ENCODE measurements around the gene FAM53A. TPM values are rescaled to one million over a fixed set of nuclear protein-coding genes. Genes with fewer than 3 reads are reported as not detected.

Gene FAM53A
- total RNA-seq, 1 donor from 2014 or later = 1.8 TPM

GRCh38 chr4:1640190-1640589 lies 43.9 kb downstream of the FAM53A start:
- peaks cover 4% of the 10 kb centered on the region for H3K27me3 Mint-ChIP-seq (ENCODE audit: unreplicated experiment)
- TF ChIP-seq CTCF (IDR thresholded peaks at IDR 0.05; ENCODE audit: unreplicated experiment) = no peak
- no peaks in the 10 kb centered on the region for H3K9me3 Mint-ChIP-seq (ENCODE audit: unreplicated experiment)
- H3K4me1 Mint-ChIP-seq (ENCODE audit: unreplicated experiment) = no peaks in the 10 kb centered on the region
- no peaks in the 10 kb centered on the region for H3K36me3 Mint-ChIP-seq (ENCODE audit: low read depth, unreplicated experiment)
- no peak for DNase-seq (ENCODE audit: low spot score)
- no peak overlapping the region for H3K4me3 Mint-ChIP-seq (ENCODE audit: unreplicated experiment)
- no peak overlapping the region for H3K27ac Mint-ChIP-seq (ENCODE audit: unreplicated experiment)

- no peaks in the 10 kb centered on the region for H3K9me3 Mint-ChIP-seq (ENCODE audit: unreplicated experiment)
- peaks cover 4% of the 10 kb centered on the region for H3K27me3 Mint-ChIP-seq (ENCODE audit: unreplicated experiment)
- TF ChIP-seq CTCF (IDR thresholded peaks at IDR 0.05; ENCODE audit: unreplicated experiment) = no peak
- no peaks in the 10 kb centered on the region for H3K4me1 Mint-ChIP-seq (ENCODE audit: unreplicated experiment)
- no peaks in the 10 kb centered on the region for H3K36me3 Mint-ChIP-seq (ENCODE audit: low read depth, unreplicated experiment)
- no peak overlapping the region for H3K4me3 Mint-ChIP-seq (ENCODE audit: unreplicated experiment)
- H3K27ac Mint-ChIP-seq (ENCODE audit: unreplicated experiment) = no peak overlapping the region
- DNase-seq (ENCODE audit: low spot score) = no peak
Observed at GRCh38 chr4:1639299-1639868, 44.7 kb downstream of the FAM53A start.

- H3K27ac Mint-ChIP-seq (ENCODE audit: unreplicated experiment) = no peak overlapping the region
- no peaks in the 10 kb centered on the region for H3K4me1 Mint-ChIP-seq (ENCODE audit: unreplicated experiment)
- no peak overlapping the region for H3K4me3 Mint-ChIP-seq (ENCODE audit: unreplicated experiment)
- H3K36me3 Mint-ChIP-seq (ENCODE audit: low read depth, unreplicated experiment) = no peaks in the 10 kb centered on the region
- no peak for DNase-seq (ENCODE audit: low spot score)
- peaks cover 4% of the 10 kb centered on the region for H3K27me3 Mint-ChIP-seq (ENCODE audit: unreplicated experiment)
- TF ChIP-seq CTCF (IDR thresholded peaks at IDR 0.05; ENCODE audit: unreplicated experiment) = no peak
- no peaks in the 10 kb centered on the region for H3K9me3 Mint-ChIP-seq (ENCODE audit: unreplicated experiment)
Observed at GRCh38 chr4:1638873-1639272, 45.2 kb downstream of the FAM53A start.

- DNase-seq (ENCODE audit: low spot score) = no peak
- H3K4me1 Mint-ChIP-seq (ENCODE audit: unreplicated experiment) = no peaks in the 10 kb centered on the region
- TF ChIP-seq CTCF (IDR thresholded peaks at IDR 0.05; ENCODE audit: unreplicated experiment) = no peak
- H3K36me3 Mint-ChIP-seq (ENCODE audit: low read depth, unreplicated experiment) = no peaks in the 10 kb centered on the region
- H3K27me3 Mint-ChIP-seq (ENCODE audit: unreplicated experiment) = peaks cover 4% of the 10 kb centered on the region
- no peak overlapping the region for H3K4me3 Mint-ChIP-seq (ENCODE audit: unreplicated experiment)
- H3K9me3 Mint-ChIP-seq (ENCODE audit: unreplicated experiment) = no peaks in the 10 kb centered on the region
- H3K27ac Mint-ChIP-seq (ENCODE audit: unreplicated experiment) = no peak overlapping the region
Observed at GRCh38 chr4:1638272-1638598, 45.9 kb downstream of the FAM53A start.

GRCh38 chr4:1637580-1638271 lies 46.4 kb downstream of the FAM53A start:
- no peak overlapping the region for H3K4me3 Mint-ChIP-seq (ENCODE audit: unreplicated experiment)
- peaks cover 4% of the 10 kb centered on the region for H3K27me3 Mint-ChIP-seq (ENCODE audit: unreplicated experiment)
- no peak overlapping the region for H3K27ac Mint-ChIP-seq (ENCODE audit: unreplicated experiment)
- no peaks in the 10 kb centered on the region for H3K36me3 Mint-ChIP-seq (ENCODE audit: low read depth, unreplicated experiment)
- no peak for DNase-seq (ENCODE audit: low spot score)
- no peaks in the 10 kb centered on the region for H3K9me3 Mint-ChIP-seq (ENCODE audit: unreplicated experiment)
- H3K4me1 Mint-ChIP-seq (ENCODE audit: unreplicated experiment) = no peaks in the 10 kb centered on the region
- no peak for TF ChIP-seq CTCF (IDR thresholded peaks at IDR 0.05; ENCODE audit: unreplicated experiment)
